ENCODE results near the gene DAG1. TPM values are rescaled to one million over a fixed set of nuclear protein-coding genes. Genes with fewer than 3 reads are reported as not detected.

The DAG1 gene
- total and polyA plus RNA-seq, 4 donors: 48.7 to 101 (median 88.2) TPM

DNA sequence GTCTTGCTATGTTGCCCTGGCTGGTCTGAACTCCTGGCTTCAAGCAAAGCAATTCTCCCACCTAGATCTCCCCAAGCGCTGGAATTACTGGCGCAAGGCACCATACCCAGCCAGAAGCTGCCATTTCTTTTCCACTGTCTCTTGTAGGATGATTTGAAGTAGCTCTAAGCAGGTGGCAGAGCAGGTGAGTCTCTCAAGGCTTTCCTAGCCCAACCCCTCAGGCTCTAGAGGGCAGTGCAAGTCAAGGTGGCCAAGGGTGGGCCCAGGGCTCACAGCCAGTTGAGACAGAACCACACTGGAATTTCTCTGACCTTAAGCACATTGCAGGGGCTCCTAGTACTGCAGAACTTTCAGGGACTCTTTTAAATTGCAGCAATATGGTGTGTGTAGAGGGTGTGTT lies 15.6 kb upstream of the DAG1 start:
- no peak overlapping the region for H3K4me3 ChIP-seq (ENCODE audit: low read depth, low read length)
- no CpG with 5 or more reads among the region's 2 CpGs for WGBS (ENCODE audit: insufficient coverage)
- no peaks in the 10 kb centered on the region for H3K27me3 ChIP-seq (ENCODE audit: control insufficient read depth, insufficient read depth, low read length)
- no peaks in the 10 kb centered on the region for H3K9me3 ChIP-seq (ENCODE audit: control insufficient read depth, insufficient read depth, low read length)
- H3K27ac ChIP-seq (ENCODE audit: low read depth, low read length): no peak overlapping the region
- peaks cover 16% of the 10 kb centered on the region for H3K4me1 ChIP-seq (ENCODE audit: control insufficient read depth, insufficient read depth, low read length)
- DNase-seq (ENCODE audit: low read depth in 4 of 6, low spot score in 6 of 6): no peak
- H3K36me3 ChIP-seq (ENCODE audit: control insufficient read depth, insufficient read depth, low read length): no peaks in the 10 kb centered on the region

DNA sequence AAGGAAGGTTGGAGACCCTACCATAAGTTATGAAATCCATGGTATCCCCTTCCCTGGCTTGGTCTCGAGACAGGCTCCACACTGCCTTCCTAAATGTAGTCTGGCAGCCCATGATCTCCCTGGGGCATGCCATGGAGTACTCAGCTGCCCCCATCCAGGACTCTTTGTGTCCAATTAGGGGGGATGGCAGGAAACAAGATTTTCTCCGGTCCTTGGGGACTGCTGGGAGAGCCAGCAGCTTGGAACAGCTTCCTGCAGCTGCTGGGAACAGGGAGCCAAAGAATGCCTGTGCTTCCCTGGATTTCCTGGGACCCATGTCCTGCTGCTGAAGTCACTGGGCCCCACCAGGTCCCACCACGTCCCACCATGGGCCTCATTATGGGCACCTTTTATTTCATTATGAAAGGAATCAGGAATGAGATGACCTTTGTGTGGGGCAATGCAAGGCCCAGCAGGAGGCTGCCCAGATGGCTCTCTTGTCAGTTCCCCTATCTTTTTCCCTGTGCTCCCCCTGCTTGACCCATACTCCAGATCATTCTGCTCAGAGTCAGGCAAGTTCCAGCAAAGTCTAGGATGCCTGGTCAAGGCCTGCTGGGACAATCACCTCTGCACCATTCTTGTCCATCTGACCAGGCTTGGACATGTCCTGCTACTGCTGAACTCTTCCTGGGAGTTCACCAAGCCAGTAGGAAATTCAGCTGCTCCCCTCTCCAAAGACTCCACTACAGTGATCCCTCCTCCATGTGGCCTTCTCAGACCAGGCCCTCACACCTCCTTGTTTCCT lies 15.0 kb upstream of the DAG1 start:
- H3K9me3 ChIP-seq (ENCODE audit: control insufficient read depth, insufficient read depth, low read length): no peaks in the 10 kb centered on the region
- no peaks in the 10 kb centered on the region for H3K36me3 ChIP-seq (ENCODE audit: control insufficient read depth, insufficient read depth, low read length)
- peaks cover 20% of the 10 kb centered on the region for H3K4me1 ChIP-seq (ENCODE audit: control insufficient read depth, insufficient read depth, low read length)
- DNase-seq (ENCODE audit: low read depth in 4 of 6, low spot score in 6 of 6): peak in 1 of 6 donors; percentile 3
- H3K27ac ChIP-seq (ENCODE audit: low read depth, low read length): no peak overlapping the region
- H3K27me3 ChIP-seq (ENCODE audit: control insufficient read depth, insufficient read depth, low read length): no peaks in the 10 kb centered on the region
- no peak overlapping the region for H3K4me3 ChIP-seq (ENCODE audit: low read depth, low read length)
- 50% methylated on average over 1 of the region's 3 CpGs for WGBS (ENCODE audit: insufficient coverage)

DNA sequence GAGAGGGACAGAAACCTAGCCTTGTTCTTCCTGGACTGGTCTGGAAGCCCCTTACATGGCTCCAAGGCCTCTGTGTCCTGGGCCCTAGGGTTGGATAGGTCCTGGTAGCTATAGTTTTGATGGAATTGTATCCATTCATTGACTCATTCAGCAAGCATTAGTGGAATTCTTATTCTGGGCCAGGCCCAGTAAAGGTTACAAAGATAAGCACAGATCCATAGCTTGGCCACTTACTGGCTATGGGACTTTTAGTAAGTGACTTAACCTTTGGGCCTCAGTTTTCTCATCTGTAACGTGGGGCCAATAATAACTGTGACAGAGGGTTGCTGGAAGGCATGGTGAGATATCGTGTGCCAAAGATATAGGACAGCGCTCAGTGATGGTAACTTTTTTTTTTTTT lies 13.6 kb upstream of the DAG1 start:
- Histone ChIP-seq H3K36me3 (ENCODE audit: control insufficient read depth, insufficient read depth, low read length) (no peaks in the 10 kb centered on the region), H3K27me3 (ENCODE audit: control insufficient read depth, insufficient read depth, low read length) (no peaks in the 10 kb centered on the region), H3K27ac (ENCODE audit: low read depth, low read length) (no peak overlapping the region), H3K4me1 (ENCODE audit: control insufficient read depth, insufficient read depth, low read length) (peaks cover 25% of the 10 kb centered on the region), H3K9me3 (ENCODE audit: control insufficient read depth, insufficient read depth, low read length) (no peaks in the 10 kb centered on the region), H3K4me3 (ENCODE audit: low read depth, low read length) (no peak overlapping the region)
- no peak for DNase-seq (ENCODE audit: low read depth in 4 of 6, low spot score in 6 of 6)
- WGBS (ENCODE audit: insufficient coverage): 94% methylated on average over 3 of the region's 3 CpGs

DNA sequence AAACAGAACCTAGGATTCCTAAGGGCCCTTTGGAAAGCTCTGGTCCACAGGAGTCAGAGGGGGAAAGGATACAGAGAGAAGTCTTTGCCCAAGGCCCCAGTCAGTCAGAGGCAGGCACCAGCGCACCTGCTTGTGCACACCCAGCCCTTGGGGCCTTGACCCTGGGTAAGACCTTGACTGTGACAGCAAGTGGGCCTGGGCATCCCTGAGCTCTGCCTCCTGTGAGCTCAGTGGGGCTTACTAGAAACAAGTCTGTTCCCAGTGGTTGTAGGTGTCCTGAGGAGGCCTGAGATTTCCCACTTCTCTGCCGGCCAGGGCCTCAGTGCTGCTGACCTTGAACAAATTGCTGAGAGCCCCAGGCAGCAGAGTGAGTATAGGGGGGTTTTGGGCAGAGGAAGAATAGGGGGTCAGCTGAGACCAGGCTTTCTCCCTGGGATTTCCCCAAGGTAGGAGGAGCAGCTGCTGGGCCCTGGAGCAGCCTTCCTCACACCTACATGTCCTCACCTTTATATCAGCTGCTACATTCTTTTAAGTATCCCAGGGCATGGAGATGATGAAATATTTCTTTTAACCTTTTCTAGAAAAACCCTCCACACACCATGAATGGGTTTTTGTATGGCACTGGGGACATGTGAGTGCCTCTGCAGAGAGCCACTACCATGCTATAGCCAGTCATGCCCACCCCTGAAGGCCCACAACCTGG lies 9.7 kb upstream of the DAG1 start:
- H3K4me3 ChIP-seq (ENCODE audit: low read depth, low read length): no peak overlapping the region
- DNase-seq (ENCODE audit: low read depth in 4 of 6, low spot score in 6 of 6): no peak
- peaks cover 24% of the 10 kb centered on the region for H3K4me1 ChIP-seq (ENCODE audit: control insufficient read depth, insufficient read depth, low read length)
- H3K27me3 ChIP-seq (ENCODE audit: control insufficient read depth, insufficient read depth, low read length): no peaks in the 10 kb centered on the region
- no peaks in the 10 kb centered on the region for H3K36me3 ChIP-seq (ENCODE audit: control insufficient read depth, insufficient read depth, low read length)
- WGBS (ENCODE audit: insufficient coverage): 90% methylated on average over 2 of the region's 2 CpGs
- H3K27ac ChIP-seq (ENCODE audit: low read depth, low read length): no peak overlapping the region
- no peaks in the 10 kb centered on the region for H3K9me3 ChIP-seq (ENCODE audit: control insufficient read depth, insufficient read depth, low read length)

DNA sequence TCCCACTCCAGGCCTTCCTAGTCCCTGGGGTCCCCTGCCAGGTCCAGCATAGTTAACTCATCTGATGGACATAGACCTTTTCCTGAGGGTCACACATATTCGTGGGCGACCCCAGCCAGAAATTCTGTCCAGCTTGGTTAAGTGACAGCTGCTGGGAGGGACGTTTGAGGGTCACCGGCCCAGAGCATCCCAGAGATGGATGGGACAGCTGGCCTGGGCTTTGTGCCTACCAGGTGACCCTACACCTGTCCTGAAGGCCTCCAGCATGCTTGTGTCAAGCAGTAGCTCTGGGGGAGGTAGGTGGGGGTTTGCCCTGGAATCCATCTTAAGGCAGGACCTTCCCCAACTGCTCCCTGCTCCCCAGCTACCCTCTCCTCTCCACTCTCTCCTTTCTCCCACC lies 9.1 kb upstream of the DAG1 start:
- Histone ChIP-seq H3K4me3 (ENCODE audit: low read depth, low read length) (no peak overlapping the region), H3K36me3 (ENCODE audit: control insufficient read depth, insufficient read depth, low read length) (no peaks in the 10 kb centered on the region), H3K27me3 (ENCODE audit: control insufficient read depth, insufficient read depth, low read length) (no peaks in the 10 kb centered on the region), H3K9me3 (ENCODE audit: control insufficient read depth, insufficient read depth, low read length) (no peaks in the 10 kb centered on the region), H3K4me1 (ENCODE audit: control insufficient read depth, insufficient read depth, low read length) (peaks cover 30% of the 10 kb centered on the region), H3K27ac (ENCODE audit: low read depth, low read length) (no peak overlapping the region)
- no peak for DNase-seq (ENCODE audit: low read depth in 4 of 6, low spot score in 6 of 6)
- 90% methylated on average over 4 of the region's 4 CpGs for WGBS (ENCODE audit: insufficient coverage)

DNA sequence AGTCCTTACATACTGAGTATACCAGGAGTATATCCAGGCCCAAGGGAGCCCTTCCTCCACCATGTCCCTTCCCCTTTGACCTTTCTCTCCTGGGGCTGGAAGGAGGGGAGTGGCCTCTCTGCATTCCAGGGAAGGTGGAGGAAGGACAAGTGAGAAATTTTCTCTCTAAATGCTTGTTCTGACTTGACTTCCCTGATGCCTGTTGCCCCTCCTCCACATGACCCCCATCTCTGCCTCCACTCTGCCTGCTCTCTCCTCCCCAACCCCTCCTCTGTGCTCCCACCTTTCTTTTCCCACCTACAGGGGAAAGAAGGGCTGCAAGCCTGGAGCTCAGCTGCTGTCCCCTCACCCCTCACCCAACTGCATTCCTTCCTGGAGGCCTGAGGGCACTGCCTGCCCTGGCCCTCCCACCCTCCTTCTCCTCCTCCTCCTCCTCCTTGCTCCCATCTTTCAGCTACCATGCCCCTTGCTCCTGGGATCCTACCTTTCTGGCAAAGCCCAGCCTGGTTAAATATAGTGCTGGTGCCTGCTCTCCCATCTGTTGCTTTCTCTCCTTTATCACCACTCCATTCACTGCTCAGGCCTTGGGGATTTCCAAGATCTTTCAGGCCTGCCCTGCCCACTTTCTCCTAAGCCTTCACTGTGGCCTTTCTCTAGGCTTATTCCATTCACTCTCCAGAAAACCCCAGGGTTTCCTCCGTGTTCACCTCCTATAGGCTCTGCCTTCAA lies 8.5 kb upstream of the DAG1 start:
- peak overlapping the region; percentile 34 for H3K27ac ChIP-seq (ENCODE audit: low read depth, low read length)
- peaks cover 31% of the 10 kb centered on the region for H3K4me1 ChIP-seq (ENCODE audit: control insufficient read depth, insufficient read depth, low read length)
- no CpG with 5 or more reads among the region's 1 CpG for WGBS (ENCODE audit: insufficient coverage)

DNA sequence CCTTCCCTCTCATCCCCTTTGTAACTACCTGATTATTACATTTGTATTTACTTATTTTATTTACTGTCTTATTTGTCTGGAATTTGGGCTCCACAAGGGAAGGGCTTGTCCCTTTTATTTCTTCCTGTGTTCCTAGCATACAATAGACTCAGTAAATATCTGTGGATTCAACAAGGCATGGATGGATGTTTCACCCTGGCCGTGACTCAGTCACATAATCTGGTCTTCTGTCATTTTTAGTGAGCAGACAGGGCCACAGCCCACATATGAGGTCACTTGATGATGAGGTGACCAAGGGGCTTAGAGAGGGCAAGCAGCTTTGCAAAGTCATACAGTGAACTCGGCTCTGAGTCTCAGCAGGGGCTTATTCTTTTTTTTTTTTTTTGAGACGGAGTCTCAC lies 7.8 kb upstream of the DAG1 start:
- WGBS (ENCODE audit: insufficient coverage): 75% methylated on average over 1 of the region's 3 CpGs
- no peaks in the 10 kb centered on the region for H3K9me3 ChIP-seq (ENCODE audit: control insufficient read depth, insufficient read depth, low read length)
- no peak overlapping the region for H3K4me3 ChIP-seq (ENCODE audit: low read depth, low read length)
- H3K4me1 ChIP-seq (ENCODE audit: control insufficient read depth, insufficient read depth, low read length): peaks cover 31% of the 10 kb centered on the region
- no peak for DNase-seq (ENCODE audit: low read depth in 4 of 6, low spot score in 6 of 6)
- H3K27ac ChIP-seq (ENCODE audit: low read depth, low read length): peak overlapping the region; percentile 34
- no peaks in the 10 kb centered on the region for H3K27me3 ChIP-seq (ENCODE audit: control insufficient read depth, insufficient read depth, low read length)
- H3K36me3 ChIP-seq (ENCODE audit: control insufficient read depth, insufficient read depth, low read length): no peaks in the 10 kb centered on the region

More for the DNA sequence above, 8.5 kb upstream of the DAG1 start:
- no peak for DNase-seq (ENCODE audit: low read depth in 4 of 6, low spot score in 6 of 6)
- H3K36me3 ChIP-seq (ENCODE audit: control insufficient read depth, insufficient read depth, low read length): no peaks in the 10 kb centered on the region
- H3K27me3 ChIP-seq (ENCODE audit: control insufficient read depth, insufficient read depth, low read length): no peaks in the 10 kb centered on the region
- H3K4me3 ChIP-seq (ENCODE audit: low read depth, low read length): no peak overlapping the region
- no peaks in the 10 kb centered on the region for H3K9me3 ChIP-seq (ENCODE audit: control insufficient read depth, insufficient read depth, low read length)

DNA sequence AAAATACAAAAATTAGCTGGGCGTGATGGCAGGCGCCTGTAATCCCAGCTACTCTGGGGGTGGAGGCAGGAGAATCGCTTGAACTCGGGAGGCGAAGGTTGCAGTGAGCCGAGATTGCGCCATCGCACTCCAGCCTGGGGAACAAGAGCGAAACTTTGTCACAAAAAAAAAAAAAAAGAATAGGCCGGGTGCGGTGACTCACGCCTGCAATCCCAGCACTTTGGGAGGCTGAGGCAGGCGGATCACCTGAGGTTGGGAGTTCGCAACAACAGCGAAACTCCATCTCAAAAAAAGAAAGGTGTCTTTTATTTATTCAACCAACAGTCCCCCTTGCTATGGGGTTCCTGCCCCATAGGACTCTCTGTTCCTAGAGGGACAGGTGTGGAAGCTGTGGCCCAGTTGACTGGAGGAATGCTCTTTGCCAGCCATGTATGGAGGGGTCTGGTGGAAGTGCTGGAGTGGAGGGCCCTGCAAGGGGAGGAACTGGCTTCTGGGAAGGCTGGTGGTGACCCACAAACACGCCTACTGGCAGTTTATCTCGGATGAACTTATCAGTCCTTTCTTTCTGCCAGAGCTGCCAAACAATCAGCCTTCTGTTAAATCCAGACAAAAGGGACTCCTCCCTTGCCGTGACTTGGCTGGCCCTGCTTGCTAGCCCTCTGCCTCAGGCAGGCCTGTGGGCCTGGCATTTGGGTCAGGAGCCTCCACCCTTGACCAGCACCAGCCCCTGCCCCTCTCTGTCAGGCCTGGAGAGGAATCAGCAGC lies 4.6 kb upstream of the DAG1 start:
- Histone ChIP-seq H3K27ac (ENCODE audit: low read depth, low read length) (peak overlapping the region; percentile 76), H3K36me3 (ENCODE audit: control insufficient read depth, insufficient read depth, low read length) (no peaks in the 10 kb centered on the region), H3K9me3 (ENCODE audit: control insufficient read depth, insufficient read depth, low read length) (no peaks in the 10 kb centered on the region), H3K4me1 (ENCODE audit: control insufficient read depth, insufficient read depth, low read length) (peaks cover 32% of the 10 kb centered on the region), H3K4me3 (ENCODE audit: low read depth, low read length) (no peak overlapping the region), H3K27me3 (ENCODE audit: control insufficient read depth, insufficient read depth, low read length) (no peaks in the 10 kb centered on the region)
- peak in 1 of 6 donors; percentile 26 for DNase-seq (ENCODE audit: low read depth in 4 of 6, low spot score in 6 of 6)
- 84% methylated on average over 12 of the region's 18 CpGs for WGBS (ENCODE audit: insufficient coverage)

DNA sequence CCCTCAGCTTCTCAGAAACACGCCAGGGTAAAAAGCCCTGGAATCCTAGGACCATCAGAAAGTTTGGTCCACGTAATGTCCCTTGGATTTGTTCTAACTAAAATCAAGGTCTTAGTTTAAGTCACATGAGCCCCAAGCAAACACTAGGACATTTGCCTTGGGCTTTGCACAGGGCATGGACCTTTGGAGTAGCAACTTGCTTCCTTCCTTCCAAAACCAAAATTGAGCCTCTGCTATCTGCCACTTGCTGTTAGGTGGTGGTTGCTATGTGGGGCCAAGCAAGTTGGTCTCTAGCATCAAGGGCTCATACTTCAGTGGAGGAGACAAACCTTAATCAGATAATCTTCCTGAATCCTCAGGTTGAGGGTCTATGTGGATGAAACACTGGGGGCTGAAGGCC lies 4.0 kb upstream of the DAG1 start:
- 83% methylated on average over 2 of the region's 2 CpGs for WGBS (ENCODE audit: insufficient coverage)
- no peaks in the 10 kb centered on the region for H3K36me3 ChIP-seq (ENCODE audit: control insufficient read depth, insufficient read depth, low read length)
- H3K9me3 ChIP-seq (ENCODE audit: control insufficient read depth, insufficient read depth, low read length): no peaks in the 10 kb centered on the region
- no peak for DNase-seq (ENCODE audit: low read depth in 4 of 6, low spot score in 6 of 6)
- peak overlapping the region; percentile 76 for H3K27ac ChIP-seq (ENCODE audit: low read depth, low read length)
- H3K27me3 ChIP-seq (ENCODE audit: control insufficient read depth, insufficient read depth, low read length): no peaks in the 10 kb centered on the region
- H3K4me1 ChIP-seq (ENCODE audit: control insufficient read depth, insufficient read depth, low read length): peaks cover 31% of the 10 kb centered on the region
- no peak overlapping the region for H3K4me3 ChIP-seq (ENCODE audit: low read depth, low read length)
